ENCODE measurements around the gene UCP3. TPM values are rescaled to one million over a fixed set of nuclear protein-coding genes. Genes with fewer than 3 reads are reported as not detected.

Gene UCP3
- total RNA-seq, 3 donors from 2014 or later, result 1.6 to 5.9 (median 1.8) TPM

GRCh38 chr11:74030723-74031676, 22.1 kb upstream of the UCP3 start:
- Histone ChIP-seq H3K9me3 (no peaks in the 10 kb centered on the region), H3K27me3 (no peaks in the 10 kb centered on the region), H3K36me3 (peaks cover 7% of the 10 kb centered on the region), H3K4me3 (no peak overlapping the region), H3K27ac (no peak overlapping the region), H3K4me1 (no peaks in the 10 kb centered on the region)
- no peak for DNase-seq (ENCODE audit: low spot score in 2 of 2)
- no peak for TF ChIP-seq CTCF (IDR thresholded peaks at IDR 0.05)
- no peak for TF ChIP-seq POLR2AphosphoS5 (IDR thresholded peaks at IDR 0.05)
- no peak for TF ChIP-seq POLR2A (IDR thresholded peaks at IDR 0.05)
- intact Hi-C loops (cut with DNase I; ENCODE audit: low total_unique reads), result no loop called here

- no peak for DNase-seq (ENCODE audit: low spot score in 2 of 2)
- no peaks in the 10 kb centered on the region for H3K27me3 ChIP-seq
- H3K4me1 ChIP-seq, result no peaks in the 10 kb centered on the region
- H3K9me3 ChIP-seq, result no peaks in the 10 kb centered on the region
- H3K36me3 ChIP-seq, result no peaks in the 10 kb centered on the region
- no peak overlapping the region for H3K27ac ChIP-seq
- intact Hi-C loops (cut with DNase I; ENCODE audit: low total_unique reads), result no loop called here
- no peak overlapping the region for H3K4me3 ChIP-seq
- TF ChIP-seq POLR2AphosphoS5 (IDR thresholded peaks at IDR 0.05) (no peak), CTCF (IDR thresholded peaks at IDR 0.05) (no peak), POLR2A (IDR thresholded peaks at IDR 0.05) (no peak)
These were observed 16.7 kb upstream of the UCP3 start for GRCh38 chr11:74025467-74026166.

GRCh38 chr11:74024261-74025029, 15.6 kb upstream of the UCP3 start:
- DNase-seq (ENCODE audit: low spot score in 2 of 2), result no peak
- H3K27me3 ChIP-seq, result no peaks in the 10 kb centered on the region
- H3K36me3 ChIP-seq, result no peaks in the 10 kb centered on the region
- H3K27ac ChIP-seq, result no peak overlapping the region
- TF ChIP-seq CTCF (IDR thresholded peaks at IDR 0.05) (no peak), POLR2AphosphoS5 (IDR thresholded peaks at IDR 0.05) (no peak), POLR2A (IDR thresholded peaks at IDR 0.05) (no peak)
- H3K4me1 ChIP-seq, result peaks cover 0 to 3% of the 10 kb centered on the region in 2 donors
- no peak overlapping the region for H3K4me3 ChIP-seq
- H3K9me3 ChIP-seq, result no peaks in the 10 kb centered on the region
- intact Hi-C loops (cut with DNase I; ENCODE audit: low total_unique reads), result no loop called here

GRCh38 chr11:74023276-74023675, 14.4 kb upstream of the UCP3 start:
- H3K27ac ChIP-seq, result no peak overlapping the region

More at GRCh38 chr11:74023276-74023675, 14.4 kb upstream of the UCP3 start:
- Histone ChIP-seq H3K27me3 (no peaks in the 10 kb centered on the region), H3K36me3 (no peaks in the 10 kb centered on the region), H3K9me3 (no peaks in the 10 kb centered on the region), H3K4me3 (no peak overlapping the region), H3K4me1 (peaks cover 0 to 13% of the 10 kb centered on the region in 2 donors)
- no peak for TF ChIP-seq POLR2AphosphoS5 (IDR thresholded peaks at IDR 0.05)
- TF ChIP-seq POLR2A (IDR thresholded peaks at IDR 0.05), result no peak
- TF ChIP-seq CTCF (IDR thresholded peaks at IDR 0.05), result no peak
- intact Hi-C loops (cut with DNase I; ENCODE audit: low total_unique reads), result no loop called here
- no peak for DNase-seq (ENCODE audit: low spot score in 2 of 2)

Data from breast epithelium (tissue), 4 donors.